Activated naive CD8-positive, alpha-beta T cell treated with anti-CD3 and anti-CD28 coated beads, Interleukin-2, amount 50 U/mL, for 16 hours (primary cell): ENCODE data around the gene RPP40.

Experiments
- DNase-seq: peaks from one replicate; pipeline ENCODE4 v3.0.0-alpha.2; 2020; ENCODE audit warnings: low read depth, low spot score

The RPP40 gene

DNA sequence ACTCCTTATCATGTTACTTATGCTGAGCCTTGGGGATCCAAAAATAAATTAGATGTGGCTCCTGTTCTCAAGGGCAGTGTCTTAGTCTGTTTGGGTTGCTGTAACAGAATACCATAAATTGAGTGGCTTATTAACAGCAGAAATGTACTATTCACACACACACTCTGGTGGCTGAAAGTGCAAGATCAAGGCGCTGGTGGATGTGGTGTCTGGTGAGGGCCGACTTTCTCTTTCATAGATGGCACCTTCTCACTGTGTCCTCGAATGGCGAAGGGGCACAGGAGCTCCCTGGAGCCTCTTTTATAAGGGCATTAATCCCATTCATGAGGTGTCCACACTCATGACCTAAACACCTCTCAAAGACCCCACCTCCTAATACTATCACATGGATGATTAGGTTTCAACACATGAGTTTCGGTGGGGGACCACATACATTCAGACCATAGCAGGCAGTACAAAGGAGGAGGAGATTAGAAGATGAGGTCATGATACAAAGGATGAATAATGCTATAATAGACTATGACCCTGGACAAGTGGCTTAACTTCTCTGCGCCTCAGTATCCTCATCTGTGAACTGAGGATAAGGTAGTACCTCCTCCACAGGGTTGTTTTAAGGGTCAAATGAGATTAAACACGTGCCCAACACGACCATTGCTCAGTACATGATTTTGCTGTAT lies 34.1 kb downstream of the RPP40 start:
- DNase-seq, result no peak

DNA sequence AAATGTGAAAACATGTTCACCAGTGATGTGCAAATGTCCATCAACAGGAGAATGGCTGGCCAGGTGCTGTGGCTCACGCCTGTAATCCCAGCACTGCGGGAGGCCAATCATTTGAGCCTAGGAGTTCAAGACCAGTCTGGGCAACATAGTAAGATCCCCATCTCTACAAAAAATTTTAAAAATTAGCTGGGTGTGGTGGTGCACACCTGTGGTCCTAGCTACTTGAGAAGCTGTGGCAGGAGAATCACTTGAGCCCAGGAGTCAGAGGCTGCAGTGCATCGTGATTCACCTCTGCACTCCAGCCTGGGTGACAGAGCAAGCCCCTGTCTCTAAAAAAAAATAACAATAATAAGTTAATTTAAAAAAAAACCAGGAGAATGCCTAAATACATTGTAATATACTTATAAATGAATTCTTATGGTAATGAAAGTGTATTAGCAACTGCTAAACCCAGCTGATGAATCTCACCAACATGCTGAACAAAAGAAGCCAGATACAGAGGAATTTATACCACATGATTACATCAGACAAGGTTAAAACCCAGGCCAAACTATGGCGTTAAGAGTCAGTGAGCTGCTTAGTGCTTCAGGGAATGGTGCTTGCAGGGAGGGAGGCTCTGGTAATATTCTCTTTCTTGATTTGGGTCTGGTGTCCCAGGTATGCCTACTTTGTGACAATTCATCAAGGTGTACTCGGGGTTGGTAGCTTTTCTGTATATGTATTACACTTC lies 36.4 kb downstream of the RPP40 start:
- no peak for DNase-seq

DNA sequence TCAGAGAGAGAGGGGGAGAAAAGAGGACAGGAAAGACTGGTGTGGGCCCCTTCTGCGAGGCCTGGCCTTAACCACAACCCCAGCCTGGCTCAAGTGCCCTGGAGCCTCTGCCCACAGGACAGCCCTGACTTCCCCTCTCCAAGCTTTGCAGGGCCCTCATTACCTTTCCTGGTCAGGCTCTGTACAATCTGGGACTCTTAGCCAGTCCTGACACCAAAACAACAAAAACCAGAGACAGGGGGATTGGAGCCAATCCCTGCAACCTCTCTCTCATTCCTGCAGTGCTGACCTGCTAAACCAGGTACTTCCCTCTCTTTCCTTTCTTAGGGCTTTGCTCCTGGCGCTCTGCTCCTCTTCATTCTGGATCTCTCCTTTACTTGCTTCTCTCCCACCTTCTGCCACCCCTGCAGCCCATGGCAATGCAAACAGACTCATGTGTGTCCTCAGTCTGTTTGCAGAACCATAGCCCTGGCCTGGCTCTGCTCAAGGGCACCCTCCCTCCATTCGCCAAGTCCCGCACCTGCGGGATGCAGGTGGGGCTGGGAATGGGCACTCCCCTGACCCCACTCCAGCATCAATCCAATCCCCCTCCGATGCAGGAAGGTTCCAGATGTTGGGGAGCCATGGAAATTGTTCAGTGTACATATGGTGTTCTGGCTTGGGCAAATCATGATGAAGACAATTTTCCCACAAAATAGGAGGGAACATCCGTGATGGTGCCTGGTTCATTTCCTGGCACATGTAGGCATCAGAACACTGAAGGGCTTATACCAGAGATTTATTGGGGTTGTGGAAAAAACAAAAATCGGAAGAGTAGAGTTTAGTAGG lies 38.1 kb downstream of the RPP40 start:
- DNase-seq, result no peak

DNA sequence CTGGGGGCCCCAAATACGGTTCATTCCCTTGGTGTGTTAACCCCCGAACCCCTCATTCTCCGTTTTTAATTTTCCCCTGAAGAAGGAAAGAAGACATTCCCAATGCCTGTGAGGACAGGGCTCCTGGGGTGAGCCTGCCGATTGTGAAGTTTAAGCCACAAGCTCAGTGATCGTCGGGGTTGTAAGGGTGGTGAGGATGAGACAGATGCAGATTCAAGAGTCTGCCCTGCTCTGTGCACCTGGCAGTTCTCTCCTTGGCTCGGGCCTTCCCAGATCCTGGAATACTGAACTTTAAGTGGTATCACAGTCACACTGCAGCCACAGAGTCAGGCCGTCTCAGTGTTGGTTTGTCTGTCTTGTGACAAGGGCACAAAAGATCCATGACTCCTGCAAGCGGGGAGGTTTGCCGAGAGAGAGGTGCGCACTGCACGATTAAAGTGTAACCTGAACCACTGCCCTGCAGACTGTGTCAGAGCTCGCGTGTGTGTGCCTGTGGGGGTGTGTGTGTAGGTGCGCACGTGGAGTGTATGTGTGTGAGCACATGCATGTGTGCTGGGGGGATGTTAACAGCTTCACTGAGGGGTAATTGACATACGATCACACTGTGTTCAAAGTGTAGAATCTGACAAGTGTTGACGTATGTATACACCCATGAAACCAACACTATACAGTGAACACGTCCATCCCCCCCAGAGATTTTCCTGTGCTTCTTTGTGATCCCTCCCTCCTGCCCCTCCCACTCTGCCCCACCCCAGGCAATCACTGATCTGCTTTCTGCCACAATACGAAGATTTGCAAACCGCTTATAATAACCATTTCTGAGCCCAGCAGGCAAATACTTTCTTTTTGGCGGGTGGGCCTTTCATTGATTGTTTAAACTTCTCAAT lies 38.9 kb downstream of the RPP40 start:
- DNase-seq, result no peak

DNA sequence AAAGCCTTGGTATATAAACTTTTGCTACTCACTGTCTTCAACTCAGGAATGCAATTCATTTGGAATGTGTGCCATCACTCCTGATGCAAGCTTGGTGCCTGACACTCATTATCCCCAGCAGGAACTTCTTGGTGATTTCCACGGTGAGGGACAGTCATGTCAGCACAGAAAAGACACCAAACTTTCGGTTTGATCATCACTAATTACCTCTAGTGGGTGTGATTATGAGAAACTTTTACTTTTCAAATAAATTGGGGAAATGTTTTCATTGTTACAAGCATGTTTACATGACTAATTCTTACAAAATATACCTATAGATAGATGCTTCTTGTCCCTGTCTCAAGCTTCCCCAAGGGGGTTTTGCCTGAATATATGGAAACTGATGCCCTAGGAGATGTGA lies 40.9 kb downstream of the RPP40 start:
- no peak for DNase-seq

DNA sequence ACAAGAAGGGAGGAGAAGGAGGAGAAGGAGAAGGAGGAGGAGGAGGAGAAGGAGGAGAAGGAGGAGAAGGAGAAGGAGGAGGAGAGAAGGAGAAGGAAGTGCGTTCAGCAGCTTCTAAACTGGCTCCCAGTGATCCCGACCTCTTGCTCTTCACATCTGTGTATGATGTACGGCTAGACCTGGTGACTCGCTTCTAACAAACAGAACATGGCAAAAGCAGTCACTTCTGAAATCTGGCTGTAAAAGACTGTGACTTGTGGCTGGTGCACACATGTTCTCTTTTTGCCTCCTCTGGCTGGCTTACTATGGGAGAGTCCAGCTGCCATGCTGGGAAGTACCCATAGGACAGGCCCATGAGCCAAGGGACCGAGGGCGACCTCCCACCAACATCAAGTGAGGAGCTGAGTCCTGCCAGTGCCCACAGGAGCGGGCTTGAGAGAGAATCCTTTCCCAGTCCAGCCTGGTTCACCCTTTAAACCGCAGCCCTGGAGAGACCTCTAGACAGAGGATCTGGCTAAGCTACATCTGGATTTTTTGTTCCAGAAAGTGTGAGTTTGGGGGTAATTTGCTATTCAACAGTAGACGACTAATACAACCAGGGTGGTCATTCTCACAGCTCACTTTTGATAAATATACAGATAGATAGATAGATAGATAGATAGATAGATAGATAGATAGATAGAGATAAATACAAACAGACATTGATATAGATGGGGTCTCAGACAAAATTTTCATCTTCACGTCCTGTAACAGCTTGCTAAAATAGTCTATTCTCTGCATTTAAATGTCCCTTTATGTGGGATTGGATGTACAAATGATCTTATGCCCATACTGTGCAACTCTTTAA lies 42.3 kb downstream of the RPP40 start:
- DNase-seq, result no peak

DNA sequence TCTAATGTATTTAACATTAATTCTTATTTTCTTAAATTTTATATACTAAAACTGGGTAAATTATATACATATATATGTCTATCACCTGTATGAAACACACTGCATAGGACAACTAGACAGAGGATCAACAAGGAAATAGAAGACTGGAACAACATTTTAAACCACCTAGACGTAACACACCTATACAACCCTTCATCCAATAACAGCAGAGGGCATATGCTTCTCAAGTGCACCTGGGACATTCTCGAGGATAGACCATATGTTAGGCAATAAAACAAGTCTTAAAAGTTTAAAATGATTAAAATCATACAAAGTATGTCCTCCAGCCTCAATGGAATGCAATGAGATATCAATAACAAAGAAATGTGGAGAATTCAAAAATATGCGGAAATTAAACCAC lies 45.2 kb downstream of the RPP40 start:
- no peak for DNase-seq

DNA sequence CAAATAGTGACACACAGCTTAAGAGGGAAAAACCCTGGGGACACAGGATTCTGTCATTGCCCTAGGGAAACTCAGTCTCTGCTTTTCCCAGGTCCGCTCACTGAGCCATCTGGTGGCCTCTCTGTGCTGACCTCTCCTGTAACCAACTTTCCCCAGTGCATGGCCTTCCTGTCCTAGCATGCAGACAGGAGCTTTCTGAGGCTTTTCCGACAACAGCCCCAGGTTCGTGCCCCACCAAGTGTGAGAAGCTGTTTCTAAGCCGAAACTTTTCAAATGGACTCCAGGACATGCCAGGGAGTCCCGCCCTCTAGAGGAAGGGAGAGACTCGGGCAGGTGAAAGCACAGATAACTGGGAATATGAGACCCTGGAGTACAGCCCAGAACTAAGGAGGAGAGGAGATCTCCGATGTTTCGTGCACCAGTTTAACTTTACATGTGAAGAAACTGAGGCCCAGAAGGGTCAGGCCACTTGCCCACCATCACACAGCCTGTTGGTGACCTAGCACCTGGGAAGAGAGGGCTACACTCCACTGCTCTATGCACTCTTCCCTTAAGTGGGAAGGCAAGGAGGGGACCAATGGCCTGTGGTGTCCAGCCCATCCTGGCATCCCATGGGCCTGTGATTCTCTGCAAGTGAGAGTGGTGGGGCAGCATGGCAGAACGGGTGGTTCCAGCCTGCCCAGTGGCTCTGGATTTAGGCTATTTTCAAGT lies 46.2 kb downstream of the RPP40 start:
- DNase-seq, result no peak

DNA sequence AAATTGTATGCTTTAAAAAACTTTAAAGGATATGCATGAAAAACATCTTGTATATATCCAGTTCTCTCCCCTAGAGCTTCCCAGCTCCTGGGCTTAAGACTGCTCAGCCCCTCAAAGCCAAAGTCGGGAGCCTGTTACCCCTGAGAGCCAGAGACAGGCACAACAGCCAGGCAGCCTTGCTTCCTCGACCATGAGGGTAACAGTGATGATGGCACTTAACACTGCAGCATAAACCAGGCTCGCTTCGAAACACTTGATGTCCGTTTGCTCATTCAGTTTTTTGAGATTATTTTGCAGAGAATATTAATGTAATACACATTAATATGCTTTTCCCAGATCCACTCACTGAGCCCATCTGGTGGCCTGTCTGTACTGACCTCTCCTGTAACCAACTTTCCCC lies 47.2 kb downstream of the RPP40 start:
- DNase-seq, result no peak

DNA sequence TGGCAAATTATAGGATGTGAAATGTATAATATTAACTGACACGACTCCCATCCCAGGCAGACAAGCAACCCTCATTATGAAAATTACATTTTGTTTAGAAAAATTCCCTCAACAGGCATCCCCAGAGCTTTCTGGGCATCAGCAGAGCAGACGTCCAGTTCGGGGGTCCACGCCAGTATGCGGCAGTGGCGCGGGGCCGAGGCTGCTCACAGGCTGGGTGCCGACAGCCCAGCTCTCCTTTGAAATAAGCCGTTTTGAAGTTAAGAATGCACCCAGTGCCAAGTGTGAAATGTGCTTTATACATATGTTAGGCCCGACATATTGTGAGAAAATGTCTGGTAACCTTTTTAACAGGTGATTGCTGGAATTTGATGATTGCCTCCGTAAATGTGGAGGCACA lies 50.4 kb downstream of the RPP40 start:
- no peak for DNase-seq

DNA sequence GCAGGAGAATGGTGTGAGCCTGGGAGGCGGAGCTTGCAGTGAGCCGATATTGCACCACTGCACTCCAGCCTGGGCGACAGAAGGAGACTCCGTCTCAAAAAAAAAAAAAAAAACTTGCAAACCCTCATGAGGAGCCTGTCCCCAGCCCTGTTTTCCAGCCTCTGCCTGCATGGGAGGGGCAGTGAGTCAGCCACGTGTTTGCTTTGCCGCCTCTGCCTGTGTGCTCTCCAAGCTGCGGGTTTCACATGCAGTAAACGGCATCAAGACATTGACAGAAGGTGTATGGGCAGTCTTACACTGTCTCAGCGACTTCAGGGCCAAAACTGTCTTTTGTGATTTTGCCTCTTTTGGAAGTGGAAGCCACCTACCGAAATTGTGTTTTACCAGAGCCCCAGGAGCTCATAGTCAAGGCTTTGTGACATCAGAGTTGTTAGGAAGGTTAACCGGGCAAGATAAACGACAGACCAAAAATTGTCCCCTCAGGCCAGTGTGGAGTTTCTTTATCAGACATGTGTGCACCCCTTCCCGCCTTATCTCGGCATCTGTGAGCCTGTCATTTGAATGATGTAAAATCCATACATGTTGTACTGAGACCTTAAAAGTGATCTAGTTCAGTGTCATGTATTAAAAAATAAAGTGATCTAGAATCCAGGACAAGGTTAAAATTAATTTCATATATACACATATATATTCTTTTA lies 52.9 kb downstream of the RPP40 start:
- no peak for DNase-seq

DNA sequence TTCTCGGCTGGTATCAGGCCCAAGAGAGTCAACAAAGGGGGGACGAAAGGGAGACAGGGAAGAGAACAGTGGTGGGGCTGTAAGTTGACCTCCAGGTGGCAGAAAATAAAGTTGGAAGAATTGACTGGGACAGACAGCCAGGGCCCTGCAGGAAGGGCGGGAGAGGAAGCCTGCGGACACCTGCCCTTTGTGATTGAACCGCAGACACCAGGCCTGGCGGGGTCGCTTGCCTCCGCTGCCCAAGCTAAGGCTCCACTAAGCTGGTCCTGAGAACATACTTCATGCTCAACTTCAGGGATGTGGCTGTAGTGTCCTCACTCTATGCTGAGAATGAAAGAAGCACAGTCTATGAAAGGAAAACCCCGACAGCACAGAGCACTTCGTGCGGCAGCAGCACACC lies 53.8 kb downstream of the RPP40 start:
- DNase-seq, result no peak

DNA sequence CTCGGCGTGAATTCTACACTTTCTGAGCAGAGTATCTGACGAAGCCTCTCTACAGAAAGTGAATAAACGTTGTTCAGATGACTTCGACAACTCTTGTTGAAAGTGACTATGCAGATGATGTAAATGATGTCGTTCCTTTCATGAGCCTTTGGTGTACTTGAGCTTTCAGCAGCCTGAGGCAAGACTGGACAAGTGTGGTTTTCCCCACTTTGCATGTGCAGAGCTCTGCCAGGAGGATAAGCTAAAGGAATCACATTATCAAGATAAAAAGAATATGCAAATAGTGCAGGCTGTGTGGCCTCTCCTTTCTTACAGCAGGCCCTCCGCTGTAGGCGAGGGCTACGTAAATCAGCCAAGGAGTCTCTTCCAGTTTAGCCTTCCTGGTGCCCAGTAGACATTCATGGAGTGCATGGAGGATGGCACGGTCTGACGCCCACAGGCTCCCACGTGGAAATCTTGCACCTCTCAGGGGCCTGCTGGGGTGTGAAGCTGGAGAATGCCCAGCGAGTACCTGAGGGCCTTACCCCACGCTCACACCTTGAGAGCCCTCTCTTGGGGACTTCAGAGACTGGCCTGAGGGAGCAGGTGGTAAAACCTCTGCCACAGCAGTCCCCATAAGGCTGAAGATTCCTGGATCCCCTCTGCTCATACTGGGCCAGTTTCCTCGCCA lies 54.9 kb downstream of the RPP40 start:
- DNase-seq, result no peak

DNA sequence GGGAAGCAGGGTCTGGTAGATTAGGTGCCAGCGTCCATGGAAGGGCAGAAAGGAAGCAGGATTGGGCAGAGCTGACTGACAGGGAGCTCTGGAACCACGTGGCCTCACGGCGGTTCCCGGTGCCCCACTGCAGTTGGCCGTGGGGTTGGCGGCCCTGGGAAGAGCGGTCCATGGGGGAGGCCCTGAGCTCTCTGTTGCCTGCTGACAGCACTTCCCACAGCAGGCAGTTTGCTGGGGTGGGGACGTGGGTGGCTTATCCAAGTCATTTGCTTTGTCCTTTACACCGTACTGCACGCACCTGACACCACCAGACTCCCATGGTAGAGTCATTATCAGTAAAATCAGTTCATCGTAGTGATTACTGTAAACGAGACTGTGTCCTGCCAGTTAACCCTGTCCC lies 56.1 kb downstream of the RPP40 start:
- DNase-seq, result no peak

DNA sequence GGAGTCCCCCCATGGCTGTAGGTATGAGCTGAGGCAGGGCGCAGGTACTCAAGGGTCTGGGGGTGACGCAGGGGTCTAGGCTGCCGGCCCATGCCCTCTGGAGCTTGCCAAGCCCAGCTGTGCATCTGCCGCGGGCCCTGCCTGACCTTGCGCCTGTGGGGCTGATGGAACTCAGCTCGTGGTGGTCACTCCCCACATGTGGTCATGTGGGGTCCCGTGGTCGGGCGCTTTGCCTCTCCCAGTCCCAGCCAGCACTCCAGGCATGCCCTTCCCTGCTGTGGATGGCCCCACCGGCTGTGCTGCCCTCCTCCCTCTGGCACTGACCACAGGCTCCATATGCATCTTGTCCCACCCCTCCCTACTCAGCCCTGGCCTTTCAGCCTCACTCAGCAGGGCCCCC lies 57.3 kb downstream of the RPP40 start:
- DNase-seq, result no peak
